VCaP (cell line): ENCODE results near the gene THY1.

Experiments used
- H3K27ac ChIP-seq: fragments of 450-650 bp; 2 replicates; pipeline ENCODE4 v1.5.1; 2017
- CTCF ChIP-seq: fragments of 450-650 bp; conservative IDR thresholded peaks from 2 replicates; pipeline ENCODE4 v1.5.1; 2017; ENCODE audit warnings: mild to moderate bottlenecking, moderate library complexity

THY1 gene

GRCh38 chr11:119421351-119421750 is 1.6 kb downstream of the THY1 start:
- no peak overlapping the region for H3K27ac ChIP-seq
- no peak for TF ChIP-seq CTCF

DNA sequence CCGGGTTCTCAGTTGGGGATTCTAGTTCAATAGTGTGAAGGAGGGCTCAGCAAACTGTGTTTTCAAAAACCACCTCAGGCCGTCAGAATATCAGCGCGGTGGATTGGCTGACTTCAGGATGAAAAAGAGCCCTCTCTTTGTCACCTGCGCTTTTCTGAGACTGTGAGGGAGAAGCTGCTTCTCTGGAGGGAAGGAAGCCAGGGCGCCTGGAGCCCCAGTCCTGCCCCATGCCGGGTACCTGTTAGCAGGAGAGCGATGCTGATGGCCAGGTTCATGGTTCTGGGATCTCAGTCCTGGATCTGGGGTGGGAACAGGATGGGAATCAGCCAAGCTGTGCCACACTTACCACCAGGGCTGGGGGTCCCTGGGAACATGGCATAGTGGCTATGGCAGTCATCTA is 2.3 kb downstream of the THY1 start:
- H3K27ac ChIP-seq: no peak overlapping the region
- TF ChIP-seq CTCF: no peak

DNA sequence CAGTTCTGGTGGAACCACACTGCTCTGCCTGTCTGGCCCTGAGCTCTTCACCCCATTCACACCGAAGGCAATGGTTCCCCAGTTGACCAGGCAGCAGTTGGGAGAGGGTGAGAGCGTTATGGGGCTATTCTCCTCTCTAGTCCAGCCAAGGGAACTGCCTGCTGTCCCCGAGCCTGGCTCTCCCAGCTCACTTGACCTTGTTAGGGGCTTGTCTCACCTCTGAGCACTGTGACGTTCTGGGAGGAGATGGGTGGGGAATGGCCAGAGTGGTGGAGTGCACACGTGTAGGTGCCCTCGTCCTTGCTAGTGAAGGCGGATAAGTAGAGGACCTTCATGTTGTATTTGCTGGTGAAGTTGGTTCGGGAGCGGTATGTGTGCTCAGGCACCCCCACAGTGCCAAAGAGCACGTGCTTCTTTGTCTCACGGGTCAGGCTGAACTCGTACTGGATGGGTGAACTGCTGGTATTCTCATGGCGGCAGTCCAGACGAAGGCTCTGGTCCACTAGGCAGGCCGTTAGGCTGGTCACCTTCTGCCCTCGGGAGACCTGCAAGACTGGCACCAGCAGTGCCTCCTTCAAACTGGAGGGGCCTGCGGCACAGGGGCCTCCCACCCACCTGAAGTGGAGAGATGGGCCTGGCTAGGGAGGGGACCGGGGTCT is 3.0 kb downstream of the THY1 start:
- TF ChIP-seq CTCF: no peak
- H3K27ac ChIP-seq: no peak overlapping the region

DNA sequence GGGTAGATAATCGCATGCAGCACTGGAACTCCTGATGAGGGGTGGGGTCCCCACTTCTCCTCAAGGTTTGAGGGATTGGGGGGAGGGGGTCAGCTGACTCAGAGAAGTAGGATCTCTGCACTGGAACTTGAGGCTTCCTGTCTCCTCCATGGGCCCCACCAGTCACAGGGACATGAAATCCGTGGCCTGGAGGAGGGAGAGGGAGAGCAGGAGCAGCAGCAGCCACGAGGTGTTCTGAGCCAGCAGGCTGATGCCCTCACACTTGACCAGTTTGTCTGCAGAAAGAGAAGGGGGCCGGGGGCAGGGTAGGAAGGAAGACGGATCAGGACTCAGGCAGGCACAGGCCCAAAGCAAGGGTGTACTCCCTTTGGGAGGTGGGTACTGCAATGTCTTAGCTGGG is 3.7 kb downstream of the THY1 start:
- no peak for TF ChIP-seq CTCF
- H3K27ac ChIP-seq: no peak overlapping the region

DNA sequence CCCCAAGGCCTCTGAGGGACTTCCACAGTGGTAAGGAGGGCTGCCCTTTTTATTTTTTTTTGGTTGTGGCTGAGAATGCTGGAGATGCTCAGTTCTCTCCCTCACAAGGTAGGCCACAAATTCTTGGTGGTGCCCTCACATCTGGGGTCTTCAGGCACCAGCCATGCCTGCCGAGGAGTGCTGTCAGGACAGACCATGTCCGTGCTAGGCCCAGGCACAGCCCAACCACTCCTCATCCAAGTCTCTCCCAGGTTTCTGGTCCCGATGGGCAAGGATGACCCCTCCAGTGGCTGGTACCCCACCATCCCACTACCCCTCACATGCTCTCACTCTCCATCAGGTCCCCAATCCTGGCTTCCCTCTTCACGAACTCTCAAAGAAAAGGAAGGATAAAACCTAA is 4.2 kb downstream of the THY1 start:
- TF ChIP-seq CTCF: no peak
- H3K27ac ChIP-seq: no peak overlapping the region

GRCh38 chr11:119417726-119418540 is 5.0 kb downstream of the THY1 start:
- TF ChIP-seq CTCF: no peak
- H3K27ac ChIP-seq: no peak overlapping the region

DNA sequence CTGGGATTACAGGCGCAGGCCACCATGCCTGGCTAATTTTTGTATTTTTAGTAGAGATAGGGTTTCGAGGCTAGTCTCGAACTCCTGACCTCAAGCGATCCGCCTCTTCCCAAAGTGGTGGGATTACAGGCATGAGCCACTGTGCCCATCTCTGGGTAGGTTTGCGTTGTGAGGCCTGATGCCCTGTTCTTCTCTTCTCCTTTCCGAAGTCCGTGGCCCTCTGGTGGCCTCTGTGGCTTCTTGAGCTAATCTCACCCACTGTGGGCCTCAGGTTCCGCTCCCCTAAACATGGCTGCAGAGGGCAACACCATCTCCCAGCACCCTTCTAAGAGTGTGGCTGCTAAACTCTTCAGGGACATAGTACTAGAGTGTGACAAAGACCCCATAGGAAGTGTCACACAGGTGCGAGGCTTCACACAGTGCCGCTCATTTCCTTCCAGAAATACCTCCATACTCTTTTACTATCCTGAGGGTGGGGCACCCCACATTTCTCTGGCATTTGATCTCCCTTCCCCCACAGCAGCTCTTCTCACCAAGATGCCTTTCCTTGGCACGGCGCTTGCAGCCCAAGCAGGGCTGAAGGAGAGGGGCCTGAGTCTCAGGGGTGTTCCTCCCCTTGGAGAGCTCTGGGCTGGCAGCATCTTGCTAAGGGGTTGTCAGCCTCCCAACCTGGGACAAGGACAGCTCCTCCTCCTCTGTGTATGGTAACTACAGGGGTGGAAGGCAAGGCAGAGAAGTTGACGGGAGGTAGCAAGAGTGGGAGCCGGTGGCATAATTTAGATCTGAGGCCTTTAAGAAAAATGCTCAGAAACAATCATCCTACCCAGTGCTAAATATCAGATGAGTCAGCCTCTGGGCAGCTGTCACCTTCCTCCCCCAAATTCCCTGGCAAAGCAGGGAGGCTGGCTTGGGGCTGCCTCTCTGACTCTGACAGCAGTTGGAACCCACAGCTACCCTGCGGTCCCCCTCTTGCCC is 6.1 kb downstream of the THY1 start:
- no peak overlapping the region for H3K27ac ChIP-seq
- TF ChIP-seq CTCF: no peak
